Measurements from ENCODE around the gene ZNF121.
"Not testable (repeated sequence)": the region's sequence is repeated elsewhere in the genome, so short reads cannot be mapped to it uniquely, and the experiment has no call there.

The ZNF121 gene

GRCh38 chr19:9586764-9587163 is 2.5 kb upstream of the ZNF121 start:
- no peak overlapping the region for H3K4me3 ChIP-seq (ENCODE audit: low read depth in 1 of 5, low read length in 5 of 5)
- H3K27me3 ChIP-seq (ENCODE audit: control insufficient read depth in 5 of 5, insufficient read depth in 4 of 5, low read length in 5 of 5) = no peaks in the 10 kb centered on the region
- H3K36me3 ChIP-seq (ENCODE audit: control insufficient read depth in 5 of 5, insufficient read depth in 5 of 5, low read length in 5 of 5) = no peaks in the 10 kb centered on the region
- no peaks in the 10 kb centered on the region for H3K9me3 ChIP-seq (ENCODE audit: control insufficient read depth in 5 of 5, low read length in 5 of 5)
- peaks cover 0 to 19% (median 15%) of the 10 kb centered on the region in 5 donors for H3K4me1 ChIP-seq (ENCODE audit: control insufficient read depth in 5 of 5, insufficient read depth in 5 of 5, low read length in 5 of 5)
- H3K9ac ChIP-seq (ENCODE audit: low read length in 5 of 5) = no peak overlapping the region
- H3K27ac ChIP-seq (ENCODE audit: low read depth, low read length) = no peak overlapping the region

- Histone ChIP-seq H3K4me1 (ENCODE audit: control insufficient read depth in 5 of 5, insufficient read depth in 5 of 5, low read length in 5 of 5) (peaks cover 0 to 19% (median 15%) of the 10 kb centered on the region in 5 donors), H3K9me3 (ENCODE audit: control insufficient read depth in 5 of 5, low read length in 5 of 5) (peaks cover 3 to 29% (median 21%) of the 10 kb centered on the region in 5 donors)
- not testable (repeated sequence) for H3K27me3 ChIP-seq (ENCODE audit: control insufficient read depth in 5 of 5, insufficient read depth in 4 of 5, low read length in 5 of 5); H3K36me3 ChIP-seq (ENCODE audit: control insufficient read depth in 5 of 5, insufficient read depth in 5 of 5, low read length in 5 of 5); H3K9ac ChIP-seq (ENCODE audit: low read length in 5 of 5); H3K27ac ChIP-seq (ENCODE audit: low read depth, low read length); H3K4me3 ChIP-seq (ENCODE audit: low read depth in 1 of 5, low read length in 5 of 5)
Measured at GRCh38 chr19:9582081-9582725, 2.1 kb downstream of the ZNF121 start.

GRCh38 chr19:9580728-9581127 is 3.6 kb downstream of the ZNF121 start:
- Histone ChIP-seq H3K27me3 (ENCODE audit: control insufficient read depth in 5 of 5, insufficient read depth in 4 of 5, low read length in 5 of 5) (no peaks in the 10 kb centered on the region), H3K4me1 (ENCODE audit: control insufficient read depth in 5 of 5, insufficient read depth in 5 of 5, low read length in 5 of 5) (peaks cover 0 to 19% (median 15%) of the 10 kb centered on the region in 5 donors), H3K36me3 (ENCODE audit: control insufficient read depth in 5 of 5, insufficient read depth in 5 of 5, low read length in 5 of 5) (peaks cover 4 to 8% (median 5%) of the 10 kb centered on the region in 5 donors), H3K4me3 (ENCODE audit: low read depth in 1 of 5, low read length in 5 of 5) (no peak overlapping the region), H3K9ac (ENCODE audit: low read length in 5 of 5) (no peak overlapping the region), H3K27ac (ENCODE audit: low read depth, low read length) (no peak overlapping the region), H3K9me3 (ENCODE audit: control insufficient read depth in 5 of 5, low read length in 5 of 5) (peaks cover 3 to 35% (median 28%) of the 10 kb centered on the region in 5 donors)

- no peak overlapping the region for H3K9ac ChIP-seq (ENCODE audit: low read length in 5 of 5)
- H3K9me3 ChIP-seq (ENCODE audit: control insufficient read depth in 5 of 5, low read length in 5 of 5) = peaks cover 61 to 94% (median 86%) of the 10 kb centered on the region in 5 donors
- peaks cover 0 to 4% (median 0%) of the 10 kb centered on the region in 5 donors for H3K4me1 ChIP-seq (ENCODE audit: control insufficient read depth in 5 of 5, insufficient read depth in 5 of 5, low read length in 5 of 5)
- H3K27ac ChIP-seq (ENCODE audit: low read depth, low read length) = no peak overlapping the region
- peaks cover 31 to 38% (median 34%) of the 10 kb centered on the region in 5 donors for H3K36me3 ChIP-seq (ENCODE audit: control insufficient read depth in 5 of 5, insufficient read depth in 5 of 5, low read length in 5 of 5)
- peak overlapping the region in 4 of 5 donors; percentile 13 to 62 (median 31) for H3K4me3 ChIP-seq (ENCODE audit: low read depth in 1 of 5, low read length in 5 of 5)
- no peaks in the 10 kb centered on the region for H3K27me3 ChIP-seq (ENCODE audit: control insufficient read depth in 5 of 5, insufficient read depth in 4 of 5, low read length in 5 of 5)
Measured at GRCh38 chr19:9570255-9570654, 14.0 kb downstream of the ZNF121 start.

- Histone ChIP-seq H3K36me3 (ENCODE audit: control insufficient read depth in 5 of 5, insufficient read depth in 5 of 5, low read length in 5 of 5) (peaks cover 50 to 62% (median 56%) of the 10 kb centered on the region in 5 donors), H3K4me3 (ENCODE audit: low read depth in 1 of 5, low read length in 5 of 5) (peak overlapping the region; percentile 38 to 65 (median 50)), H3K27me3 (ENCODE audit: control insufficient read depth in 5 of 5, insufficient read depth in 4 of 5, low read length in 5 of 5) (no peaks in the 10 kb centered on the region), H3K9me3 (ENCODE audit: control insufficient read depth in 5 of 5, low read length in 5 of 5) (peaks cover 72 to 95% (median 87%) of the 10 kb centered on the region in 5 donors), H3K27ac (ENCODE audit: low read depth, low read length) (no peak overlapping the region), H3K4me1 (ENCODE audit: control insufficient read depth in 5 of 5, insufficient read depth in 5 of 5, low read length in 5 of 5) (peaks cover 0 to 4% (median 0%) of the 10 kb centered on the region in 5 donors), H3K9ac (ENCODE audit: low read length in 5 of 5) (no peak overlapping the region)
Measured at GRCh38 chr19:9566729-9567128, 17.6 kb downstream of the ZNF121 start.

- H3K27ac ChIP-seq (ENCODE audit: low read depth, low read length) = no peak overlapping the region
- peaks cover 68 to 95% (median 87%) of the 10 kb centered on the region in 5 donors for H3K9me3 ChIP-seq (ENCODE audit: control insufficient read depth in 5 of 5, low read length in 5 of 5)
- peaks cover 55 to 67% (median 60%) of the 10 kb centered on the region in 5 donors for H3K36me3 ChIP-seq (ENCODE audit: control insufficient read depth in 5 of 5, insufficient read depth in 5 of 5, low read length in 5 of 5)
- H3K9ac ChIP-seq (ENCODE audit: low read length in 5 of 5) = peak overlapping the region in 1 of 5 donors; percentile 84
- peak overlapping the region; percentile 38 to 65 (median 50) for H3K4me3 ChIP-seq (ENCODE audit: low read depth in 1 of 5, low read length in 5 of 5)
- no peaks in the 10 kb centered on the region for H3K27me3 ChIP-seq (ENCODE audit: control insufficient read depth in 5 of 5, insufficient read depth in 4 of 5, low read length in 5 of 5)
- H3K4me1 ChIP-seq (ENCODE audit: control insufficient read depth in 5 of 5, insufficient read depth in 5 of 5, low read length in 5 of 5) = peaks cover 0 to 4% (median 0%) of the 10 kb centered on the region in 5 donors
Measured at GRCh38 chr19:9565900-9566705, 18.2 kb downstream of the ZNF121 start.

- H3K27me3 ChIP-seq (ENCODE audit: control insufficient read depth in 5 of 5, insufficient read depth in 4 of 5, low read length in 5 of 5) = no peaks in the 10 kb centered on the region
Measured at GRCh38 chr19:9552536-9553274, 31.6 kb downstream of the ZNF121 start.

GRCh38 chr19:9547870-9548269 is 36.4 kb downstream of the ZNF121 start:
- Histone ChIP-seq H3K4me1 (ENCODE audit: control insufficient read depth in 5 of 5, insufficient read depth in 5 of 5, low read length in 5 of 5) (no peaks in the 10 kb centered on the region), H3K27me3 (ENCODE audit: control insufficient read depth in 5 of 5, insufficient read depth in 4 of 5, low read length in 5 of 5) (no peaks in the 10 kb centered on the region), H3K27ac (ENCODE audit: low read depth, low read length) (no peak overlapping the region), H3K4me3 (ENCODE audit: low read depth in 1 of 5, low read length in 5 of 5) (no peak overlapping the region), H3K36me3 (ENCODE audit: control insufficient read depth in 5 of 5, insufficient read depth in 5 of 5, low read length in 5 of 5) (no peaks in the 10 kb centered on the region), H3K9me3 (ENCODE audit: control insufficient read depth in 5 of 5, low read length in 5 of 5) (peaks cover 0 to 45% (median 15%) of the 10 kb centered on the region in 5 donors), H3K9ac (ENCODE audit: low read length in 5 of 5) (no peak overlapping the region)

More at GRCh38 chr19:9552536-9553274, 31.6 kb downstream of the ZNF121 start:
- H3K27ac ChIP-seq (ENCODE audit: low read depth, low read length) = no peak overlapping the region
- no peak overlapping the region for H3K9ac ChIP-seq (ENCODE audit: low read length in 5 of 5)
- H3K4me1 ChIP-seq (ENCODE audit: control insufficient read depth in 5 of 5, insufficient read depth in 5 of 5, low read length in 5 of 5) = no peaks in the 10 kb centered on the region
- peaks cover 6 to 51% (median 15%) of the 10 kb centered on the region in 5 donors for H3K9me3 ChIP-seq (ENCODE audit: control insufficient read depth in 5 of 5, low read length in 5 of 5)
- peak overlapping the region in 1 of 5 donors; percentile 23 for H3K4me3 ChIP-seq (ENCODE audit: low read depth in 1 of 5, low read length in 5 of 5)
- no peaks in the 10 kb centered on the region for H3K36me3 ChIP-seq (ENCODE audit: control insufficient read depth in 5 of 5, insufficient read depth in 5 of 5, low read length in 5 of 5)

GRCh38 chr19:9541281-9541680 is 43.0 kb downstream of the ZNF121 start:
- H3K27me3 ChIP-seq (ENCODE audit: control insufficient read depth in 5 of 5, insufficient read depth in 4 of 5, low read length in 5 of 5); H3K4me3 ChIP-seq (ENCODE audit: low read depth in 1 of 5, low read length in 5 of 5); H3K9ac ChIP-seq (ENCODE audit: low read length in 5 of 5); H3K27ac ChIP-seq (ENCODE audit: low read depth, low read length); H3K36me3 ChIP-seq (ENCODE audit: control insufficient read depth in 5 of 5, insufficient read depth in 5 of 5, low read length in 5 of 5): not testable (repeated sequence)
- Histone ChIP-seq H3K9me3 (ENCODE audit: control insufficient read depth in 5 of 5, low read length in 5 of 5) (peaks cover 2 to 17% (median 6%) of the 10 kb centered on the region in 5 donors), H3K4me1 (ENCODE audit: control insufficient read depth in 5 of 5, insufficient read depth in 5 of 5, low read length in 5 of 5) (peaks cover 0 to 16% (median 15%) of the 10 kb centered on the region in 5 donors)
